OCI-LY1 (cell line): ENCODE measurements around the gene U2SURP.
A peak's percentile ranks its signal among the peaks of the same experiment; 100 is the strongest.

Experiments used
- H2AFZ ChIP-seq: fragments of 200-600 bp; sonication (generic), shearing (Covaris generic); 2 replicates; pipeline ENCODE4 v1.6.0; 2014; ENCODE audit warnings: antibody characterized with exemption, mild to moderate bottlenecking, low read length
- H3F3A ChIP-seq: fragments of 200-600 bp; sonication (generic), shearing (Covaris generic); 2 replicates; pipeline ENCODE4 v1.6.0; 2014; ENCODE audit warnings: mild to moderate bottlenecking, antibody characterized with exemption, low read length, moderate library complexity; ENCODE audit not compliant: insufficient read depth
- H3K27ac ChIP-seq: fragments of 200-600 bp; sonication (generic); 2 replicates; pipeline ENCODE4 v1.5.1; 2014; ENCODE audit warnings: low read length, mixed run types, mild to moderate bottlenecking, low read depth; ENCODE audit not compliant: poor library complexity, severe bottlenecking
- H3K27me3 ChIP-seq: fragments of 200-600 bp; sonication (generic); 2 replicates; pipeline ENCODE4 v1.6.0; 2014; ENCODE audit warnings: antibody characterized with exemption, mild to moderate bottlenecking, low read length, moderate library complexity; ENCODE audit not compliant: insufficient read depth
- H3K36me3 ChIP-seq: fragments of 200-600 bp; sonication (generic); 2 replicates; pipeline ENCODE4 v1.6.1; 2014; ENCODE audit warnings: mild to moderate bottlenecking, antibody characterized with exemption, low read length, moderate library complexity, mixed read lengths; ENCODE audit not compliant: insufficient read depth
- H3K4me1 ChIP-seq: fragments of 200-600 bp; sonication (generic); 2 replicates; pipeline ENCODE4 v1.5.1; 2014; ENCODE audit warnings: mild to moderate bottlenecking, low read length, moderate library complexity; ENCODE audit not compliant: insufficient read depth, severe bottlenecking
- H3K4me2 ChIP-seq: fragments of 200-600 bp; sonication (generic), shearing (Covaris generic); 2 replicates; pipeline ENCODE4 v1.6.1; 2014; ENCODE audit warnings: low read length
- H3K4me3 ChIP-seq: fragments of 200-600 bp; sonication (generic); 2 replicates; pipeline ENCODE4 v1.5.1; 2014; ENCODE audit warnings: low read length, low read depth, mild to moderate bottlenecking, mixed read lengths; ENCODE audit not compliant: poor library complexity, severe bottlenecking
- H3K79me2 ChIP-seq: fragments of 200-600 bp; shearing (Covaris generic); 2 replicates; pipeline ENCODE4 v1.6.1; 2016; ENCODE audit warnings: mixed run types, low read length, mixed read lengths; ENCODE audit not compliant: insufficient read depth
- H3K9ac ChIP-seq: fragments of 200-600 bp; sonication (generic), shearing (Covaris generic); 2 replicates; pipeline ENCODE4 v1.6.1; 2014; ENCODE audit warnings: mild to moderate bottlenecking, low read length, mixed read lengths
- H3K9me2 ChIP-seq: fragments of 200-600 bp; sonication (generic), shearing (Covaris generic); 2 replicates; pipeline ENCODE4 v1.6.1; 2014; ENCODE audit warnings: low read depth, mild to moderate bottlenecking, low read length, mixed read lengths
- H3K9me3 ChIP-seq: fragments of 200-600 bp; shearing (Covaris generic); 2 replicates; pipeline ENCODE4 v1.6.1; 2014; ENCODE audit warnings: low read length, mixed read lengths
- H4K20me1 ChIP-seq: fragments of 200-600 bp; sonication (generic), shearing (Covaris generic); 2 replicates; pipeline ENCODE4 v1.6.0; 2016; ENCODE audit warnings: mild to moderate bottlenecking, low read length; ENCODE audit not compliant: insufficient read depth
- EZH2 ChIP-seq: fragments of 200-600 bp; sonication (generic), shearing (Covaris generic); IDR thresholded peaks from 2 replicates; pipeline ENCODE4 v1.8.0; 2017; ENCODE audit warnings: borderline replicate concordance, mixed run types, mild to moderate bottlenecking, antibody characterized with exemption, low read length, moderate library complexity, mixed read lengths
- TF ChIP-seq, protein P1 (sequence below): fragments of 200-600 bp; sonication (generic), shearing (Covaris generic); IDR thresholded peaks from 2 replicates; pipeline ENCODE4 v1.5.1; 2017; ENCODE audit warnings: mild to moderate bottlenecking, antibody characterized with exemption, low read length, moderate library complexity, mixed read lengths

Gene U2SURP

GRCh38 chr3:143081844-143082778 is 80.7 kb downstream of the U2SURP start:
- no peak overlapping the region for H3K9ac ChIP-seq
- no peaks in the 10 kb centered on the region for H3K36me3 ChIP-seq
- no peaks in the 10 kb centered on the region; the same call in 1 of the 2 replicates for H3F3A ChIP-seq
- H2AFZ ChIP-seq, result no peak overlapping the region
- no peaks in the 10 kb centered on the region for H3K9me3 ChIP-seq
- H4K20me1 ChIP-seq, result no peaks in the 10 kb centered on the region
- TF ChIP-seq EZH2, result no peak
- TF ChIP-seq, protein P1, sequence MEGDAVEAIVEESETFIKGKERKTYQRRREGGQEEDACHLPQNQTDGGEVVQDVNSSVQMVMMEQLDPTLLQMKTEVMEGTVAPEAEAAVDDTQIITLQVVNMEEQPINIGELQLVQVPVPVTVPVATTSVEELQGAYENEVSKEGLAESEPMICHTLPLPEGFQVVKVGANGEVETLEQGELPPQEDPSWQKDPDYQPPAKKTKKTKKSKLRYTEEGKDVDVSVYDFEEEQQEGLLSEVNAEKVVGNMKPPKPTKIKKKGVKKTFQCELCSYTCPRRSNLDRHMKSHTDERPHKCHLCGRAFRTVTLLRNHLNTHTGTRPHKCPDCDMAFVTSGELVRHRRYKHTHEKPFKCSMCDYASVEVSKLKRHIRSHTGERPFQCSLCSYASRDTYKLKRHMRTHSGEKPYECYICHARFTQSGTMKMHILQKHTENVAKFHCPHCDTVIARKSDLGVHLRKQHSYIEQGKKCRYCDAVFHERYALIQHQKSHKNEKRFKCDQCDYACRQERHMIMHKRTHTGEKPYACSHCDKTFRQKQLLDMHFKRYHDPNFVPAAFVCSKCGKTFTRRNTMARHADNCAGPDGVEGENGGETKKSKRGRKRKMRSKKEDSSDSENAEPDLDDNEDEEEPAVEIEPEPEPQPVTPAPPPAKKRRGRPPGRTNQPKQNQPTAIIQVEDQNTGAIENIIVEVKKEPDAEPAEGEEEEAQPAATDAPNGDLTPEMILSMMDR, result no peak
- no peak overlapping the region for H3K27ac ChIP-seq
- no peaks in the 10 kb centered on the region for H3K9me2 ChIP-seq
- peaks cover 13% of the 10 kb centered on the region for H3K4me1 ChIP-seq
- H3K4me2 ChIP-seq, result peak overlapping the region; percentile 40
- peaks cover 4% of the 10 kb centered on the region; the same call in 1 of the 2 replicates for H3K27me3 ChIP-seq
- no peaks in the 10 kb centered on the region for H3K79me2 ChIP-seq
- H3K4me3 ChIP-seq, result no peak overlapping the region

DNA sequence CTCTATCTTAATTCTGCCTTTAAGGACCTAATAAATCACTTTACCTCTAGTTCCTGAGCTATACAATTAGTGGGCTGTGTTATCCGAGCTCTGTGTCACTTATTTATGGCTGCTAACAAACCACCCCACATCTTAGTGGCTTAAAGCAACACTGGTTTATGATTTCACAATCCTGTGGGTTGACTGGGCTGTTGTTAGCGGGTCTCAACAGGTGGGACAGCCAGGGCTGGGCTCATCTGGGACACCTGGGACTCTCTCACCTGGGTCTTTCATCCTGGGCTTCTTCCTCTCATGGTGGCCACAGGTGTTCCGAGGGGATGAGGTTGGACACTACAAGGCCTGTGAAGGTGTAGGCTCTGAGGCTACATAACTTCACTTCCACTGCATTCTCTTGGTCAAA is 82.4 kb downstream of the U2SURP start:
- no peak overlapping the region for H3K4me3 ChIP-seq
- no peaks in the 10 kb centered on the region for H3K36me3 ChIP-seq
- no peak overlapping the region for H2AFZ ChIP-seq
- H4K20me1 ChIP-seq, result no peaks in the 10 kb centered on the region
- no peak overlapping the region for H3K27ac ChIP-seq
- H3K27me3 ChIP-seq, result peaks cover 4% of the 10 kb centered on the region; the same call in 1 of the 2 replicates
- no peak overlapping the region for H3K4me2 ChIP-seq
- H3K79me2 ChIP-seq, result no peaks in the 10 kb centered on the region
- H3K9me3 ChIP-seq, result 0 out of 2 replicates have a peak, but pooled peaks cover 5% of the 10 kb centered on the region
- H3K4me1 ChIP-seq, result peaks cover 13% of the 10 kb centered on the region
- H3K9me2 ChIP-seq, result no peaks in the 10 kb centered on the region
- H3K9ac ChIP-seq, result no peak overlapping the region
- no peaks in the 10 kb centered on the region; the same call in 1 of the 2 replicates for H3F3A ChIP-seq
- TF ChIP-seq EZH2, result no peak
- TF ChIP-seq, protein P1, result no peak

DNA sequence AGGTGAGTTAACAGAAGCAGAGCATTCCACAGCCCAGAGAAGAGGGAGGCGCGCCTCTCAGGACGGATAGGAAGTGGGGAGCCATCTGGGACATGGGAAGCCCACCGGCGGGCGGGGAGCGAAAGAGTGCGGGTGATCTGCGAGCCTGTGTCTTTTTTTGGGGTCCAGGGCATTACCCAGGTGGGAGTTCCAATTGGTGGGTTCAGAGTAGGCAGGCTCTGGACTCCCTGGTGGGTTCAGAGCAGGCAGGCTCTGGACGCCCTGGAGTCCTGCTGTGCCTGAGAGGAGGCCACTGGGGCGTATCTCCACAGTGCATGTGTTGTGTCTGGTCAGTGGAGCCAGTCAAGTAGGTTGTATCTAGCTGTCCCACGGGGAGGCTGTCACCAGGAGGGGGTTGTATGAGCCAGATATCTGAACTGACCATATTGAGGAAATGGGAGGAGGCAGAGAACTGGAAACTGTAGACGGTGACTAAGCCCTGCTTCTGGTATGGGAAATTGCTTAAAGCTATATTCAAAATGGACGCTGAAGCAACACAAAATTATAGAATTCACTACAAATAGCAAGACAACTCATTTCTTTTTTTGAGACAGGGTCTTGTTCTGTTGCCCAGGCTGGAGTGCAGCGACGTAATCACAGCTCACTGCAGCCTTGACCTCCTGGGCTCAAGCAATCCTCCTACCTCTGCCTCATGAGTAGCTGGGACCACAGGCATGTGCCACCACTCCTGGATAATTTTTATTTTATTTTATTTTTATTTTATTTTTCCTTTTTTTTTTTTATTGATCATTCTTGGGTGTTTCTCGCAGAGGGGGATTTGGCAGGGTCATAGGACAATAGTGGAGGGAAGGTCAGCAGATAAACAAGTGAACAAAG is 83.7 kb downstream of the U2SURP start:
- Histone ChIP-seq H3F3A (no peaks in the 10 kb centered on the region), H3K27ac (no peak overlapping the region), H2AFZ (no peak overlapping the region), H3K9me2 (no peaks in the 10 kb centered on the region), H3K79me2 (no peaks in the 10 kb centered on the region), H3K4me3 (no peak overlapping the region), H4K20me1 (no peaks in the 10 kb centered on the region), H3K4me2 (no peak overlapping the region), H3K36me3 (no peaks in the 10 kb centered on the region), H3K9me3 (0 out of 2 replicates have a peak, but pooled peaks cover 5% of the 10 kb centered on the region), H3K4me1 (peaks cover 13% of the 10 kb centered on the region), H3K9ac (no peak overlapping the region), H3K27me3 (peaks cover 4% of the 10 kb centered on the region; the same call in 1 of the 2 replicates)
- TF ChIP-seq, protein P1, result no peak
- TF ChIP-seq EZH2, result no peak
